Lower leg skin (tissue), 4 donors: ENCODE results near the gene DDX41. TPM values are rescaled to one million over a fixed set of nuclear protein-coding genes. Genes with fewer than 3 reads are reported as not detected.

Experiments
- DNase-seq, 2 donors: peaks; one replicate each; pipeline ENCODE4 v3.0.0-alpha.2; 2019; ENCODE audit warnings: low spot score in 2 of 2
- H3K4me3 ChIP-seq: fragments of 200-600 bp; sonication (generic); 2 replicates; pipeline ENCODE4 v1.5.1; 2017; ENCODE audit warnings: mild to moderate bottlenecking, low read depth; ENCODE audit not compliant: poor library complexity, severe bottlenecking
- CTCF ChIP-seq, 3 donors: fragments of 450-650 bp; IDR thresholded peaks; one replicate each; pipeline ENCODE4 v1.5.1; 2016; ENCODE audit warnings: antibody characterized with exemption in 3 of 3, mild to moderate bottlenecking in 3 of 3, moderate library complexity in 2 of 3
- POLR2A ChIP-seq, 2 donors: fragments of 450-650 bp; IDR thresholded peaks; one replicate each; pipeline ENCODE4 v1.6.1; 2016 to 2017; ENCODE audit warnings: antibody characterized with exemption in 2 of 2, mild to moderate bottlenecking in 1 of 2, moderate library complexity in 1 of 2
- WGBS, 2 donors: methylation state at CpG; one replicate each; pipeline ENCODE4 v1.1.5; 2018; 5-methylcytosine and 5-hydroxymethylcytosine counted together
- intact Hi-C: fragments of 100-400 bp; cut with DNase I; formaldehyde crosslinking; loops from one replicate; pipeline ENCODE4 v1.15.0; 2023; ENCODE audit warnings: low total_unique reads
- total RNA-seq, 4 donors: library from RNA; depleted of rRNA; stranded (reverse); fragments of >200 nt; gene quantifications; one replicate each; pipeline ENCODE4 v1.1.0, GENCODE V29; 2016

Gene DDX41
- total RNA-seq, 4 donors from 2014 or later, result 70.7 to 108 (median 88.6) TPM

- no peak overlapping the region for H3K4me3 ChIP-seq
- TF ChIP-seq POLR2A (IDR thresholded peaks at IDR 0.05) (no peak), CTCF (IDR thresholded peaks at IDR 0.05) (no peak)
- DNase-seq, result no peak
- 84 to 86% methylated on average over 9 to 13 of the region's 13 CpGs for WGBS, 2 donors
- intact Hi-C loops, result no loop called here
These were observed 31.7 kb downstream of the DDX41 start for GRCh38 chr5:177484902-177485549.

GRCh38 chr5:177483994-177484901 lies 32.5 kb downstream of the DDX41 start:
- 84 to 92% methylated on average over 20 to 21 of the region's 22 CpGs for WGBS, 2 donors
- TF ChIP-seq POLR2A (IDR thresholded peaks at IDR 0.05), result no peak
- TF ChIP-seq CTCF (IDR thresholded peaks at IDR 0.05), result no peak
- H3K4me3 ChIP-seq, result no peak overlapping the region
- no peak for DNase-seq
- intact Hi-C loops, result no loop called here

GRCh38 chr5:177483042-177483441 lies 33.7 kb downstream of the DDX41 start:
- TF ChIP-seq CTCF (IDR thresholded peaks at IDR 0.05) (no peak), POLR2A (IDR thresholded peaks at IDR 0.05) (no peak)
- intact Hi-C loops, result no loop called here
- DNase-seq, result no peak
- WGBS, 2 donors, result 97 to 98% methylated on average over 9 of the region's 9 CpGs
- no peak overlapping the region for H3K4me3 ChIP-seq

GRCh38 chr5:177482359-177482795 lies 34.4 kb downstream of the DDX41 start:
- intact Hi-C loops, result no loop called here
- TF ChIP-seq POLR2A (IDR thresholded peaks at IDR 0.05) (no peak), CTCF (IDR thresholded peaks at IDR 0.05) (no peak)
- H3K4me3 ChIP-seq, result no peak overlapping the region
- WGBS, 2 donors, result 86 to 87% methylated on average over 10 of the region's 10 CpGs
- no peak for DNase-seq

- H3K4me3 ChIP-seq, result no peak overlapping the region
- 49 to 52% methylated on average over 14 of the region's 14 CpGs for WGBS, 2 donors
- DNase-seq, result no peak
- TF ChIP-seq POLR2A (IDR thresholded peaks at IDR 0.05) (no peak), CTCF (IDR thresholded peaks at IDR 0.05) (no peak)
- intact Hi-C loops, result no loop called here
These were observed 37.0 kb downstream of the DDX41 start for GRCh38 chr5:177479774-177480173.
